GM19468 (cell line): Measurements from ENCODE around the gene GPR63.

Experiments
- ATAC-seq: cut with Tn5 transposase; IDR thresholded peaks from one replicate; pipeline ENCODE4 v1.9.1; 2021; ENCODE audit warnings: mild to moderate bottlenecking, moderate library complexity, moderate number of reproducible peaks; ENCODE audit not compliant: unreplicated experiment; ENCODE audit errors: extremely low read depth

The GPR63 gene

GRCh38 chr6:96766769-96767168, 70.5 kb downstream of the GPR63 start:
- ATAC-seq, result no peak

DNA sequence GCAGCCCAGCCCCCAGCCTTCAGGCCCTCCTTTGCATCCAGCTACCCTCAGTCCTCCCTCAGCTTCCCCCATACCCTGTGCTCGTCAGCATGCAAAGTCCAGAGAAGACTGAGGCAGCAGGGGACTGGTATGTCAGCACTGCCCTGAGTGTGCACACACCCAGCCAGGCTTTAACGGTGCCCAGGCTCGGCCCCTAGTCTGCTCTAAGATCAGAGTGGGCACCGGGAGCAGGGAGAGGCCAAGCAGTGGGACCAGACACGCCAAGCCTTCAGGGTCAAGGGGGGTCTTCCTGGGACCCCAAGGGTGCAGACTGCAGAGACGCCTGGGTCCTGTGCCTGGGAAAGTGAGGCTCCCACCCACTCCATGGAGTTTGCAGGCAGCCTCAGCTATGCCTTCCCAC, 74.7 kb downstream of the GPR63 start:
- no peak for ATAC-seq

DNA sequence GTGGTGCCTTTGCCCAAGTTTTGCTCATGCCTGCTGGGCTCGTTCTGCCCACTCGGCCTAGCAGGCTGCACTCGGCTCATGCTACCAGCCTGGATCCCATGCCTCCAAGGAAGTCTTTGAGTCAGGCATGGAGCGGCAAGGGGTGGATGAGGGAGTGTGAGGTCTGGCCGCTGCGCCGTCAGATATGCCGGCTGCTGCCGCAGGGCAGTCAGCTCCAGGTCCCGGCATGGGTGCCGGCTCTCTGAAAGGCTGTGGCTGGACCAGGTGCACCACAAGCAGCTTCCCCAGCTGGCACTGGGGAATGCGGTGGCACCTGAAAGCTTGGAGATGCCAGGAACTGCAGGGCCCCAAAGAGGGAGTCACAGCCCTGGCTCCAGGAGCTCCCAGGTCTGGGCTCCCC, 75.5 kb downstream of the GPR63 start:
- ATAC-seq, result no peak

DNA sequence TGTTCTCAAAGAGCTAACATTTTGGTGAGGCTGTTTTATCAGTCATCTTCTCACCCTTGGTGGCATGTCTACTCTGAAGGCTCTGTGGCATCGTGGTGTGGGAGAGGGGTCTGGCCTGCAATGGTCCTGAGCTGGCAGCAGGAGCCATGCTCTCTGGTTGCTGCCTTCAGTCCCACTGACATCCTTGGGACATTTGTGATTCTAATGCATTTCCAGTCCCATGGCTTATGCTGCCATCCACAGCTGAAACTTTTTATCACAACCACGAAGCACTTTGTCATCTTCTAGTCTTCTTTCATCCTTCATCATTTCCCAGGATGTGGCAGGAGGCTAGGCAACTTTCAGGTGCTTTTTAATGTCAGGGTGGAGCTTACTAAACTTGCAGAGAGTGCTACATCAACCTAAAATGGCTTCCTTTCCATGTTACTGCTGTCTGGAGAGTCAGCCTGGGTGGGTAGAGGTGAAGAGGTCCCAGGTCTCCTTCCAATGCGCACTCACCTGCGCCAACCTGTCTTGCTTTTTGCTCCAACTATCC, 77.1 kb downstream of the GPR63 start:
- no peak for ATAC-seq

- no peak for ATAC-seq
These were observed 82.2 kb downstream of the GPR63 start for GRCh38 chr6:96755096-96755495.

- no peak for ATAC-seq
These were observed 87.4 kb downstream of the GPR63 start for GRCh38 chr6:96749891-96750290.
